COLO668 (cell line): Measurements from ENCODE around the gene SOWAHD.
"Not testable (repeated sequence)": the region's sequence is repeated elsewhere in the genome, so short reads cannot be mapped to it uniquely, and the experiment has no call there.

ENCODE experiments used
- DNase-seq: peaks from one replicate; lab custom pipeline; 2025; ENCODE audit not compliant: unreplicated experiment; lab: John Stamatoyannopoulos, UW

SOWAHD gene

DNA sequence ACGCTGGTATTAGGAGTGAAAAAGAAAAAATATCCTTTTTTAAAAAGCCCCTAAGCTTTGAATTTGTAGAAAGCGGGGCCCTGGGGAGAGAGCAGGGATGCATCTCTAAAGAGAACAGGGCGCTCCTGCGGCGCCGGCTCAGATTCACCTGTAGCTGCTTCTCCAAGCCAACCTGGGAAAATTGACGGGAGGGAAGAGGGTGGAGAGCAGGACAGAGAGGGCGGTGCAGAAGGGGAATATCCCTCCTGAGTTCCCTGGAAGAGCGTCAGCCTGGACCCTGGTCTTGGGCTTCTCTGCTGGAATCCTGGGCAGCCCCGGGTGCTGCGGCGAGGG lies 776 bp upstream of the SOWAHD start:
- no peak for DNase-seq

DNA sequence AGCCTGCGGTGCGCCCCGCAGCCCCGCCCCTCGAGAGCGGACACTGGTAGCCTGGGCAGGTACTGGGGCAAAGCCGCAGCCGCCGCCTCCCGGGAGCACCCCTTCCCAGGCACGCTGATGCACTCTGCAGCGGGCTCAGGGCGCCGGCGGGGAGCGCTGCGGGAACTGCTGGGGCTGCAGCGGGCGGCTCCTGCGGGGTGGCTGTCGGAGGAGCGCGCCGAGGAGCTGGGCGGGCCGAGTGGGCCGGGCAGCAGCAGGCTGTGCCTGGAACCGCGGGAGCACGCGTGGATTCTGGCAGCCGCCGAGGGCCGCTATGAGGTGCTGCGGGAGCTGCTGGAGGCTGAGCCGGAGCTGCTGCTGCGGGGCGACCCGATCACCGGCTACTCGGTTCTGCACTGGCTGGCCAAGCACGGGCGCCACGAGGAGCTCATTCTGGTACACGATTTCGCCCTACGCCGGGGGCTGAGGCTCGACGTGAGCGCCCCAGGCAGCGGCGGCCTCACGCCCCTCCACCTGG lies 401 bp downstream of the SOWAHD start:
- peak; percentile 40 for DNase-seq

DNA sequence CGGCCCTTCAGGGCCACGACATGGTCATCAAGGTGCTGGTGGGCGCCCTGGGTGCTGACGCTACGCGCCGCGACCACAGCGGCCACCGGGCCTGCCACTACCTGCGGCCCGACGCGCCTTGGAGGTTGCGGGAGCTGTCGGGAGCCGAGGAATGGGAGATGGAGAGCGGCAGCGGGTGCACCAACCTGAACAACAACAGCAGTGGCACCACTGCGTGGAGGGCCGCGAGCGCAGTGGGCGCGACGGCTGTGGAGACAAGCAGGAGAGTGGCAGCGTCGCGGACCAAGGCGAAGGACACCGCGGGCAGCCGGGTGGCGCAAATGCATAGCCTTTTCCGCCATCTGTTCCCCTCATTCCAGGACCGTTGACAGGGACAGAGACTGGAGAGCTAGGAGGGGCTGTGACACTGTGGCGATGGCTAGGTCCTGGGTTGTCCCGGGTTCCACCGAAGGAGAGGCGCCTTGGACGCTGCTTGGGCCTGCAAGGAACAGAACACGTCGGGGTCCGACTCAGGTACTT lies 919 bp downstream of the SOWAHD start:
- no peak for DNase-seq

DNA sequence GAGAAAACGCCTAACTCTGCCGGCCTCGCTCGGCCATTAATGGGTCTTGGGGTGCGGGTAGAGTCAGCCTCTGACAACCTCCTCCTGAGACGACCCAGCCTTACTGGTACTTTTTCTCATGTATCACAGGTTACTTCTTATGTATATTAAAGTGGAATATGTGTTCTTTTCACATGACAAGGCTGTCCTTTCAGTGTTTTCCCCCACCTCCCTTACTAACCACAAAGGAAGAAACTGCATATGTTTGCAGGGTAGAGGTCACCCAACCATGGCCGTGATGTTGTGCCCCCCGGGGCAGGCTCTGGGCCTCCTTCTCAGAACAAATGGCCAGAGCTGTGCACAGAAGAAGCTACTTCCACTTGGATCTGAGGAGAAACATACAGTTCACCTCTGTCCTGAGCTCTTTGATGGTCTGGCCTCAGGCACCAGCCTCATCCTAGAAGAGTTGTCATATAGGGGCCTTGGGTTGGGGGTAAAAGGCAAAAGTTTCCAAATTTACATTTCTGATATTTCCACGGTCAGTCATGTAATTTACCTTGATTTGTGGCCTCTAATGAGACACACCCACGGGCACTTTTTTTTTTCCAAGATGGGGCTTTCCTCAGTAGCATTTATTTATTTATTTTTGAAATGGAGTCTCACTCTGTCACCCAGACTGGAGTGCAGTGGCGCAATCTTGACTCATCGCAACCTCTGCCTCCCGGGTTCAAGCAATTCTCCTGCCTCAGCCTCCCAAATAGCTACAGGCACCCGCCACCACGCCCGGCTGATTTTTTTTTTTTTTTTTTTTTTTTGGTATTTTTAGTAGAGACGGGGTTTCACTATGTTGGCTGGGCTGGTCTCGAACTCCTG lies 1.9 kb downstream of the SOWAHD start:
- DNase-seq: no peak

DNA sequence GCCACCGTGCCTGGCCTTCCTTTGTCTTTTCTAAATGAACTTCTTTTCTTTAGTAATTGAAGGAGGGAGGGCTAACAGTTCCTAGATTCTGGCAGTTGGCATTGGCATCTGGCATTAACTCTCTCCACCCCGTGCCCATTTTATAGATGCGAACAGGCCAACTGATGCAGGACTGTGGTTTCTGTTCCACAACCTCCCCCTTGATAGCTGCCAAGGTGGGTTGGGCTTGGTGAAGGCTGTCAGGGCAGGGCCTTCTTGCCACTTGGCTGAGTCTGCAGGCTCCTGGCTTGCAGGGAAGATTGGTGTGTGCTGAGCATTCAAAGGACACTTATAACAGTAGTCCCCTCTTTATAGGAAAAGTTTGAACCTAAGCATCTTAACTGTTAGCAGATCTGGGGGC lies 4.3 kb downstream of the SOWAHD start:
- DNase-seq: no peak

DNA sequence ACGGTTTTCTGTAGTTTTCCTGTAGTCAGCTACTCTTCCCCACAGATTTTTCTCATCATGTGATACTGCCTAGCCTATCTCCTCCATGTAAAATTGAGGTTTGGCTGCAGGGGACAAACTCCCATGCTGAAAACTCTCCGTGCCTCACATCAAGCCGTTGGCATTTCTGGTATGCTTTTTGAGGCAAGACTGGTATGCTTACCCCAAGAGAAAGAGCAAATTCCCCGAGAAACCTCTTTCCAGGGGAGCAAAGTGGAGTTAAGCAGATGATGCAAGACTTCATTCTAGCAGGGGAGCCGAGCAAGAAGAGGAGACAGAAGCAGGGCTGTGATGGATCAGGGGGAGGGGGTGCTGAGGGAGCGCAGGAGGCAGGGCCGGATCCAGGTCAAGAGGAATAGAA lies 4.8 kb downstream of the SOWAHD start:
- DNase-seq: no peak

DNA sequence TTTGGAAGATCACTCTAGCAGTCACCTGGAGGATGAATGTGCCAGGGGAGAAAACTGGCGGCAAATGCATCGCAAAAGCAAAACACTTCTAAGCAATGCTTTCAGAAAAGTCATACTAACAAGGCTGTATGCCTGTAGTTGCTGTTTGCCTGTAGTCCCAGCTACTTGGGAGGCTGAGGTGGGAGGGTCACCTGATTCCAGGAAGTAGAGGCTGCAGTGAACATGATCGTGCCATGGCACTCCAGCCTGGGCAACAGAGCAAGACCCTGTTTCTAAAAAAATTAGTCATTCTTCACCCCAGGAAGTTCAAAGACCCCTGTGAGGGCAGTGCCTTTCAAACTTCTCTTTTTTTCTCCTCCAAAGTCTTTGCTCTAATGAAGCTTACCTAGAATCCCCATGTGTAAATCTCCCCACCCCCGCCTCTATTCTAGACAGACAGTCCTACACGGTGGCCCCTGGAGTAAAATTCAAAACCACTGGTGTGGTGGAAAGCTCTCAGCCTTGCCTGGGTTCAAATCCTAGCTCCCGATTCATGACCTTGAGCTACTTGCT lies 5.5 kb downstream of the SOWAHD start:
- DNase-seq: no peak

DNA sequence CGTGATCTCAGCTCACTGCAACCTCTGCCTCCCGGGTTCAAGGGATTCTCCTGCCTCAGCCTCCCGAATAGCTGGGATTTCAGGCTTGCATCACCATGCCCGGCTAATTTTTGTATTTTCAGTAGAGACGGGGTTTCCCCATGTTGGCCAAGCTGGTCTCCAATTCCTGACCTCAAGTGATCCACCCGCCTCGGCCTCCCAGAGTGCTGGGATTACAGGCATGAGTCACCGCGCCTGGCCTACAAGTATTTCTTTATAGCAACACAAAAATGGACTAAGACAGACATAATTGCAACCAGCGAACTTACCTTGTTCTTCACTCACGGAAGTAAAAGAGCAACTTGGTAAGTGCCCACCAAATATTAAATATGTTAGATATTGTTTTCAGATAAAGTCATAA lies 10.0 kb downstream of the SOWAHD start:
- DNase-seq: not testable (repeated sequence)

DNA sequence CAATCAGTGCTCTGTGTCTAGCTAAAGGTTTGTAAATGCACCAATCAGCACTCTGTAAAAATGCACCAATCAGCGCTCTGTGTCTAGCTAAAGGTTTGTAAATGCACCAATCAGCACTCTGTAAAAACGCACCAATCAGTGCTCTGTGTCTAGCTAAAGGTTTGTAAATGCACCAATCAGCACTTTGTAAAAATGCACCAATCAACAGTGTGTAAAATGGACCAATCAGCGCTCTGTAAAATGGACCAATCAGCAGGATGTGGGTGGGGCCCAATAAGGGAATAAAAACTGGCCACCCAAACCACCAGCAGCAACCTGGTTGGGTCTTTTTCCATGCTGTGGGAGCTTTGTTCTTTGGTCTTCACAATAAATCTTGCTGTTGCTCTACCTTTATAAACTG lies 11.0 kb downstream of the SOWAHD start:
- DNase-seq: not testable (repeated sequence)

DNA sequence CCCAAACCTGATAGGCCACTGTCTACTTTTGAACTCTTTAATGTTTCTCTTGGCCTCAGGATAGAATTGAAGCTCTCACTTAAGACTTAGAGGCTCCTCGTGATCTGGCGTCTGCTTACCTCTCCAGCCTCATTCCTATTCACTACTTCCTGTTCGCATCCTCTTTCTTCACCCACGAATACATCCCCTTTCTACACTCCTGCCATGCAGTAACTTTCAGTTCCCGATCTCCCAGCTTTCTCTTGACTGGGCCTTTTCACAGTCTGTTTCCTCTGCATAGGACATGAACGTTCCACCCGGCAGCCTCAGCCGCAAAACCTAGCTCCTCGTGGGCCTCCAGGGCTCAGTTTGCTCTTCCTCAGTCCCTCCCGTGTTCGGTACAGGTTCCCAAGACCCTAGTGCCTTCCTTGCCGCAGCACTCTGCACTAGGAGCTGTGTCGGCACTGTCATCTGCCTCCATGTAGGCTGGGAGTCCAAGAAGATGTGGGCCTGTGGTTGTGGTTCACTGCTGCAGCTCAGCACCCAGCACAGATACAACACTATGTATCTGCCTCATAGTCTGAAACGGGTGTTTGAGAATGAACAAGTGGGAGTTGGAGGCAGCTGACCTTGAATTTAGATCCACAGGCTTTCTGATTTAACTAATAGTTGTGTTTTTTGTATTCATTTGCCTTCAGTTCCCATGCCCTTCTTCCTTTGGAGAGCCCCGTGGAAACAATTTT lies 17.3 kb downstream of the SOWAHD start:
- no peak for DNase-seq

DNA sequence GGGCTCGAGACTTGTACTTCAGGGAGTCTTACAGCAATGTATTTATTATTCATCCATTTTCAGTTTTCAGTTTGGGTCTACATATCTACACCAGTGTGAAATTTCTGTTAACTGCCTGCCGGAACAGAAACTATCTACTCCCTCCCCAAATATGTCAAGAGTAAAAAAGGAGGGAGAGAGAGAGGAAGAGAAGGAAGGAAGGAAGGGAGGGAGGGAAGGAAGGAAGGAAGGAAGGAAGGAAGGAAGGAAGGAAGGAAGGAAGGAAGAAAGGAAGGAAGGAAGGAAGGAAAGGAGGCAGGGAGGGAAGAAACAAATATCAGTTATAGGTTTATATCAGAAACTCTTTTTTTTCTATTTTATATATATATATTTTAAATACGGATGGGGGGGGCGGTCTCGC lies 20.4 kb downstream of the SOWAHD start:
- no peak for DNase-seq

DNA sequence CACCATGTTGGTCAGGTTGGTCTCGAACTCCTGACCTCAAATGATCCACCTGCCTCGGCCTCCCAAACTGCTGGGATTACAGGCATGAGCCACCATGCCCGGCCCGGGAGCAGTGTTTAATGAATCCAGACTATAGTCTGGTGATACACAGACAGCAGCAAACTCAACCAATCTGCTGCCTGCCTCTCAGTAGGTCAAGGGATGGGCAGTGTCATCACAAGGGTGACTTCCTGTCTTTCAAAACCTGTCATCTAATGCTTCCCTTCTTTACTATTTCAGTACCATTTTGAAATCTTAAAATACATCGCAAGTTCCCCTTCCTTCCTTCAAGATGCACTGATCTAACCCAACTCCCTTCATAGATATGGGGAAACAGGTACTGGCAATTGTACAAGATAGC lies 24.6 kb downstream of the SOWAHD start:
- no peak for DNase-seq

DNA sequence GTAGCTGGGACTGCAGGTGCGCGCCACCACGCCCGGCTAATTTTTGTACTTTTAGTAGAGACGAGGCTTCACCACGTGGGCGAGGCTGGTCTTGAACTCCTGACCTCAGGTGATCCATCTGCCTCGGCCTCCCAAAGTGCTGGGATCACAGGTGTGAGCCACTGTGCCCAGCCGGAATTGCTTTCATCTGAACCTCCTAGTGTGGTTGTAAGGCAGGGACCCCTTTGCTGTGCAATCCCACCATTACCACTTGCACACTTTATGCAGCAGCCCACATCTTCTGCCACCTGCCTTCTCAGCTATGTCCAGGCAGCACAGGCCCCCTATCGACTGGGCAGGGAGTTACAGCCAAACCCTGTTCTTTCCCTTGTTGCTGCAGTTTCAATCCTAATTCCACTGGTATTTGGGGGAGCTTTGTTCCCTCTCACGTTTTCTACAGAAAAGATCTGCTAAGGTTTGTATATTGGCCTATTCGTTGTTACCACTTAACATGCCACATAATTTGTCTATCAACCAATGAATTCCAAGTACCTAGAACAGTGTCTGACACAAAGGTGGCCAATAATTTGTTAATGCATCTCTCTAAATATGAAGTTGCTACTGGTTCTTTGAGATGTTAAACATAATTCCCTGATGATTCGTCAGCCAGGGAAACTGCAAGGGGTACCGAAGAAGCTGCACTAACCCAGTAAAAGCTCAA lies 26.5 kb downstream of the SOWAHD start:
- DNase-seq: peak; percentile 8

DNA sequence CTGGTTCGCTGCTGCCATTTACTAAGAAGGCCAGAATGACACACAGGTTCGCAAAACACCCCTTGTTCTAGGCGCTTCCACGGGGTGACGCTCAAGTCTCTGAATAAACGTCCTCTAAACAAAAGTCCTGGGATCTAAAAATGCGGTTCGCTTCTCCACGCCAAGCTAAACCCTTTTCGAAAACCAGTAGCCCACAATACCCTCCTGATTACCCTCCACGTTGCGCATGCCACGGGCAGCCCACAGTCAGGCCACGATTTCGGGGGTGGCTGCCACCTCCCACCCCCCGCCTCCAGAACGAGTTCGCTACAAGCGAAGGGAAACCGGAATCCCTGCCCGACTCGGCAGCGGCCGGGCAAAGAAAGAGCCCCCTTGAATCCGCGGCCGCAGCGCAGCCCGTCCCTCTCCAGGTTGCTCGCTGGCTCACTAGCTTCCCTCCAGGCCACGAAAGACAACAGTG lies 32.6 kb downstream of the SOWAHD start:
- DNase-seq: peak; percentile 59

DNA sequence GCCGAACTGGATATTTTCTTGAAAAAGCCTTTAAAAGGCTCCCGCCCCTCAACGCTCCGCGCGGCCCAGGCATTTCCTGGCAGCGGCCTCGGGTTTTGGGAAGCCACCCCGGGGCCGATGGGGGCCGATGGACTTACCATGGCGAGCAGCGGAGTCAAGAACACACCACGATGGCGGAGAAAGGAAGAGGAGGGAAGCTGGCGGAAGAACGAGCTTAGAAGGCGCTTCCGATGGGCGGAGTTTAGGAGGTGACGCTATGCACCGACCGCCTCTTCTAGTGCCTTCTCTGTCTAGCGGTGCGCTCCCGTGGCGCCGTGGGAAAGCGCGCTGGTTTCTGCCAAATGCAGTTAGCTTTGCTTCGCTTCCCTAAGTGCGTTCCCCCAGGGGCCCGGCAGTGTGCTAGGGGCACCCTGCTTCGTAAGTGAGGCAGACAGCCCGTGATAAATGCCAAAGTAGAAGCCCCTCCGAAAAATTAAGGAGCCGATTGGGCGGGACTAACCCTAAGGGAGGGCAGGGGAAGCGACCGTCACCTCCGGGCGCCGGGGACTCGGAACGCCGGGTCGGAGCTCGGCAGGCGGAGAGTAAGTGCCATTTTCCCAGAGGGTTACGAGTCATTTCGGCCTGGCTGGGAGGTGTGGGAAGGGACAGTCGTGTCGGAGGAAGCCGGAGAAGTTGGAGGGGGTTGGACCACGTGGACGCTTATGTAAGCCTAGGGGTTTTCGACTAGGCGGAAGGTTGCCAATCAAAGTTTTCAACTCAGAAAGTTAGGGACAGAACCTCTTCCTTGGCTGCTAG lies 33.2 kb downstream of the SOWAHD start, which contains the start of gene RPL39:
Gene RPL39, minus strand, starts transcription at position 194 of the 795 bp plus-strand sequence. Its CDS starts 54 bp downstream, at position 140.
- DNase-seq: peak; percentile 86

DNA sequence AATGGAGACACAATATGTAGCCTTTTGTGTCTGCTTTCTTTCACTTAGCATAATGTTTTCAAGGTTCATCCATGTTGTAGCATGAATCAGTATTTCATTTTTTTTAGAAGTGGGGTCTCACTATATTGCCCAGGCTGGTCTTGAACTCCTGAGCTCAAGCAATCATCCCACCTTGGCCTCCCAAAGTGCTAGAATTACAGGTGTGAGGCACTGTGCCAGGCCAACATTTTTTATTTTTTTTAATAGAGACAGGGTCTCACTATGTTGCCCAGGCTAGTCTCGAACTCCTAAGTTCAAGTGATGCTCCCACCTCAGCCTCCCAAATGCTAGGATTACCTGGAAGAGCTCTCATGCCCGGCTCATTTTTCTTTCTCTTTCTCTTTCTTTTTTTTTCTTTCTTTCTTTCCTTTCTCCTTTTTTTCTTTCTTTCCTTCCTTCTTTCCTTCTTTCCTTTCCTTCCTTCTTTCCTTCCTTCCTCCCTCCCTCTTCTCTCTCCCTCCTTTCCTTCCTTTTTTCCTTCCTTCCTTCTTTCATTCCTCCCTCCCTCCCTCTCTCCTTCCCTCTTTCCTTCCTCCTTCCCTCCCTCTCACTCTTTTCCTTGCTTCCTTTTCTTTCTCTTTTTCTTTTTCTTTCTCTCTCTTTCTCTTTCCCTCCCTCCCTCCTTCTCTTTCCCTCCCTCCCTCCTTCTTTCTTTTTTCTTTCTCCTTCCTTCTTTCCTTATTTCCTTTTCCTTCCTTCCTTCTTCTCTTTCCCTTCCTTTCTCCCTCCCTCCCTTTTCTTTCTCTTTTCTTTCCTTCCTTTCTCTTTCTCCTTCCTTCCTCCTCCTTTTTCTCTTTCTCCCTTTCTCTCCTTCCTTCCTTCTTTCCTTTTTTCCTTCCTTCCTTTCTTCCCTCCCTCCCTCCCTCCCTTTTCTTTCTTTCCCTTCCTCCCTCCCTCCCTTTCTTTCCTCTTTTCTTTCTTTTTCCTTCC lies 43.1 kb downstream of the SOWAHD start:
- no peak for DNase-seq

DNA sequence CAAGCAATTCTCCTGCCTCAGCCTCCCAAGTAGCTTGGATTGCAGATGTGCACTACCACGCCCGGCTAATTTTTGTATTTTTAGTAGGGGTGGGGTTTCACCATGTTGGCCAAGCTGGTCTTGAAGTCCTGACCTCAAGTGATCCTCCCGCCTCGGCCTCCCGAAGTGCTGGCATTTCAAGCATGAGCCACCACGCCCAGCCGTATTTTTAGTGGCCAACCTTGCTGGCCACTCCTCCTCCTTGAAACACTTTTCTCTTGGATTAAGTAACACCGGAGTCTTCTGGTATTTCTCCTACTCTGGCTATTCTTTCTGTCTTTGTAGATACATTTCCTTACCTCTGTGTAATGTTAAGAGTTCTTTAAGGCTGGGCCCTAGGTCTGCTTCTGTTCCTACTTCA lies 44.2 kb downstream of the SOWAHD start:
- no peak for DNase-seq

DNA sequence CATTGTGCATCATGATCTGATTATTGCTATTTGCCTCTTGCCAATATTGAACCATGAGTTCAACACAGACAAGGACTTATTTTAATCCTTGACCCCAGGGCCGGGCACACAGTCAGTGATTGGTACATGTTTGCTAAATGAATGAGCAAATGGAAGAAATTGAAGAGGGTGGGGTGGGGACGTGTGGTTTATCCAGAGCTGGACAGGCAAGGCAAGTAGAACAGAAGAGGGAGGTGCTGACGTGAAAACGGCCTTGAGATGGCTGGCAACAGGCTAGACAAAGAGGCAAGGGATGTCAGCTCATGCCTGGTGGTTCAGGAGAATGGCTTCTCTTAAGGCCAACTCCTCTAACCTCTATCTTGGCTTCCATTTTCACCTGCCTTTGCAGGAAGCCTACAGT lies 50.1 kb downstream of the SOWAHD start:
- not testable (repeated sequence) for DNase-seq

DNA sequence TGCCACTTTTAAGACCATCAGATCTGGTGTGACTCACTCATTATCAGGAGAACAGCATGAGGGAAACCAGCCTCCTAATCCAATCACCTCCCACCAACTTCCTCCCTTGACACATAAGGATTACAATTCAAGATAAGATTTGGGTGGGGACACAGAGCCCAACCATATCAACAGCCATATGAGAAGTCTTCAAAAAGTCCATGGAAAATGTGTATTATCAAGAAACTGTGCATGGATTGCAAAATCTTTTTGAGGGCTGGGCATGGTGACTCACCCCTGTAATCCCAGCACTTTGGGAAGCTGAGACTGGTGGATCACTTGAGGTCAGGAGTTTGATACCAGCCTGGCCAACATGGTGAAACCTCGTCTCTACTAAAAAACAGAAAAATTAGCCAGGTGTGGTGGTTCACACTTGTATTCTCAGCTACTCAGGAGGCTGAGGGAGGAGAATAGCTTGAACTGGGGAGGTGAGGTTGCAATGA lies 50.8 kb downstream of the SOWAHD start:
- DNase-seq: no peak
